GM19328 (cell line): ENCODE results near the gene MCM3AP.
A peak's percentile ranks its signal among the peaks of the same experiment; 100 is the strongest.

Experiments used
- ATAC-seq: cut with Tn5 transposase; IDR thresholded peaks from one replicate; pipeline ENCODE4 v1.9.1; 2021; ENCODE audit warnings: mild to moderate bottlenecking, moderate library complexity; ENCODE audit not compliant: unreplicated experiment

The MCM3AP gene

GRCh38 chr21:46285206-46285661 lies at the start of gene MCM3AP:
TSS of gene MCM3AP (minus strand) at chr21:46285611. CDS start at chr21:46285286, 325 bp downstream.
- no peak for ATAC-seq

GRCh38 chr21:46334351-46335140 lies 49.1 kb upstream of the MCM3AP start:
- ATAC-seq: no peak

GRCh38 chr21:46329796-46330195 lies 44.4 kb upstream of the MCM3AP start:
- ATAC-seq: no peak

GRCh38 chr21:46328151-46328550 lies 42.7 kb upstream of the MCM3AP start:
- no peak for ATAC-seq

- no peak for ATAC-seq
These were observed 42.3 kb upstream of the MCM3AP start for GRCh38 chr21:46327711-46328110.

GRCh38 chr21:46326110-46326703 lies 40.8 kb upstream of the MCM3AP start:
- ATAC-seq: no peak

GRCh38 chr21:46325073-46325912 lies 39.9 kb upstream of the MCM3AP start:
- no peak for ATAC-seq

- ATAC-seq: peak; percentile 61
These were observed 39.1 kb upstream of the MCM3AP start for GRCh38 chr21:46324390-46325072.

GRCh38 chr21:46323710-46324389 lies 38.4 kb upstream of the MCM3AP start, which contains the start of the genes C21orf58 and PCNT:
TSS of gene C21orf58 (minus strand) at chr21:46323870. CDS start at chr21:46322738, 1,132 bp downstream.
TSS of gene PCNT (plus strand) at chr21:46324156. CDS start at chr21:46324229, 73 bp downstream.
- ATAC-seq: peak; percentile 65

GRCh38 chr21:46323227-46323709 lies 37.9 kb upstream of the MCM3AP start:
- ATAC-seq: no peak

- ATAC-seq: no peak
These were observed 37.2 kb upstream of the MCM3AP start for GRCh38 chr21:46322351-46323226.

- ATAC-seq: no peak
These were observed 35.0 kb upstream of the MCM3AP start for GRCh38 chr21:46320331-46320801.

- ATAC-seq: no peak
These were observed 33.8 kb upstream of the MCM3AP start for GRCh38 chr21:46319186-46319585.

GRCh38 chr21:46318464-46318845 lies 33.0 kb upstream of the MCM3AP start:
- ATAC-seq: no peak

GRCh38 chr21:46317710-46318463 lies 32.5 kb upstream of the MCM3AP start:
- ATAC-seq: no peak

GRCh38 chr21:46316708-46317324 lies 31.4 kb upstream of the MCM3AP start:
- no peak for ATAC-seq

GRCh38 chr21:46314441-46315020 lies 29.1 kb upstream of the MCM3AP start:
- no peak for ATAC-seq
